OCI-LY3 (cell line): ENCODE results near the gene SEPTIN1.

Experiments
- H2AFZ ChIP-seq: fragments of 200-600, 300-600 bp; shearing (Covaris generic); 2 replicates; pipeline ENCODE4 v1.6.0; 2014; ENCODE audit warnings: antibody characterized with exemption, low read depth, low read length
- H3K27ac ChIP-seq: fragments of 200-600, 300-600 bp; sonication (generic); 2 replicates; pipeline ENCODE4 v1.5.1; 2014; ENCODE audit warnings: mild to moderate bottlenecking, low read length, moderate library complexity, mixed read lengths
- H3K27me3 ChIP-seq: fragments of 200-600, 300-600 bp; sonication (generic); 2 replicates; pipeline ENCODE4 v1.6.1; 2014; ENCODE audit warnings: low read depth, low read length, mixed read lengths
- H3K36me3 ChIP-seq: fragments of 200-600, 300-600 bp; sonication (generic); replicated peaks from 2 replicates; pipeline ENCODE3; 2014; ENCODE audit warnings: low read depth, low read length, mixed read lengths
- H3K4me1 ChIP-seq: fragments of 300-600, 200-600 bp; sonication (generic); 2 replicates; pipeline ENCODE4 v1.6.1; 2014; ENCODE audit warnings: low read length, mixed read lengths
- H3K4me2 ChIP-seq: fragments of 200-600, 300-600 bp; sonication (generic); 2 replicates; pipeline ENCODE4 v1.6.1; 2014; ENCODE audit warnings: low read length, mixed read lengths
- H3K4me3 ChIP-seq: fragments of 300-600, 200-600 bp; sonication (generic); 2 replicates; pipeline ENCODE4 v1.5.1; 2014; ENCODE audit warnings: antibody characterized with exemption, mild to moderate bottlenecking, low read length, moderate library complexity
- H3K79me2 ChIP-seq: fragments of 300-600, 200-600 bp; shearing (Covaris generic); 2 replicates; pipeline ENCODE4 v1.6.1; 2014; ENCODE audit warnings: mild to moderate bottlenecking, low read length, mixed read lengths
- H3K9ac ChIP-seq: fragments of 300-600, 200-600 bp; shearing (Covaris generic); 2 replicates; pipeline ENCODE4 v1.6.0; 2014; ENCODE audit warnings: mild to moderate bottlenecking, low read length, moderate library complexity
- H3K9me3 ChIP-seq: fragments of 200-600, 300-600 bp; shearing (Covaris generic); 2 replicates; pipeline ENCODE4 v1.6.1; 2014; ENCODE audit warnings: low read length, mixed read lengths; ENCODE audit not compliant: insufficient read depth
- H4K20me1 ChIP-seq: fragments of 200-600, 300-600 bp; sonication (generic); 2 replicates; pipeline ENCODE4 v1.6.1; 2016; ENCODE audit warnings: low read length, mixed read lengths; ENCODE audit not compliant: insufficient read depth
- EZH2phosphoT487 ChIP-seq: fragments of 200-600 bp; shearing (Covaris generic); IDR thresholded peaks from 2 replicates; pipeline ENCODE4 v1.6.1; 2018; ENCODE audit warnings: antibody characterized with exemption, mixed run types, low read depth
- TF ChIP-seq, protein P1 (sequence below): fragments of 200-600, 300-600 bp; sonication (generic); IDR thresholded peaks from 2 replicates; pipeline ENCODE4 v1.5.1; 2014; ENCODE audit warnings: antibody characterized with exemption, low read length, low read depth

The SEPTIN1 gene

DNA sequence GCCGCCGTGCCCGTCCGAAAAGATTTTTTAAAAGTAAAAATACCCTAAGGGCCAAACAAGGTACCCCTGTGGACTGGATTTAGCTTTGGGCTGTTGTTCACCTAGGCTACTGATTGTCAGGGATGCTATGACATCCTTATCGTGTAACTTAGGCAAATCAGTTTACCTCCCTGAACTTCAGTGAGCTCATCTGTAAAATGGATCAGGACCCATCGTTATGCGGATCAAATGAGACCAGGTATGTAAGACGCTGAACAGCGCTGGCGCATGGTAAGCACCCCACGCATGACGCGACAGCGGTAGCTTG lies 24.4 kb upstream of the SEPTIN1 start:
- Histone ChIP-seq H3K4me3 (peak overlapping the region; percentile 94), H2AFZ (peak overlapping the region; percentile 83), H3K27me3 (no peaks in the 10 kb centered on the region), H3K79me2 (peaks cover 8% of the 10 kb centered on the region; the same call in 1 of the 2 replicates), H3K36me3 (peaks cover 6% of the 10 kb centered on the region), H3K4me2 (peak overlapping the region; percentile 92), H4K20me1 (no peaks in the 10 kb centered on the region), H3K9me3 (no peaks in the 10 kb centered on the region), H3K9ac (peak overlapping the region; percentile 70), H3K4me1 (peaks cover 19% of the 10 kb centered on the region), H3K27ac (no peak overlapping the region)
- TF ChIP-seq, protein P1, sequence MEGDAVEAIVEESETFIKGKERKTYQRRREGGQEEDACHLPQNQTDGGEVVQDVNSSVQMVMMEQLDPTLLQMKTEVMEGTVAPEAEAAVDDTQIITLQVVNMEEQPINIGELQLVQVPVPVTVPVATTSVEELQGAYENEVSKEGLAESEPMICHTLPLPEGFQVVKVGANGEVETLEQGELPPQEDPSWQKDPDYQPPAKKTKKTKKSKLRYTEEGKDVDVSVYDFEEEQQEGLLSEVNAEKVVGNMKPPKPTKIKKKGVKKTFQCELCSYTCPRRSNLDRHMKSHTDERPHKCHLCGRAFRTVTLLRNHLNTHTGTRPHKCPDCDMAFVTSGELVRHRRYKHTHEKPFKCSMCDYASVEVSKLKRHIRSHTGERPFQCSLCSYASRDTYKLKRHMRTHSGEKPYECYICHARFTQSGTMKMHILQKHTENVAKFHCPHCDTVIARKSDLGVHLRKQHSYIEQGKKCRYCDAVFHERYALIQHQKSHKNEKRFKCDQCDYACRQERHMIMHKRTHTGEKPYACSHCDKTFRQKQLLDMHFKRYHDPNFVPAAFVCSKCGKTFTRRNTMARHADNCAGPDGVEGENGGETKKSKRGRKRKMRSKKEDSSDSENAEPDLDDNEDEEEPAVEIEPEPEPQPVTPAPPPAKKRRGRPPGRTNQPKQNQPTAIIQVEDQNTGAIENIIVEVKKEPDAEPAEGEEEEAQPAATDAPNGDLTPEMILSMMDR = no peak
- TF ChIP-seq EZH2phosphoT487 = no peak

DNA sequence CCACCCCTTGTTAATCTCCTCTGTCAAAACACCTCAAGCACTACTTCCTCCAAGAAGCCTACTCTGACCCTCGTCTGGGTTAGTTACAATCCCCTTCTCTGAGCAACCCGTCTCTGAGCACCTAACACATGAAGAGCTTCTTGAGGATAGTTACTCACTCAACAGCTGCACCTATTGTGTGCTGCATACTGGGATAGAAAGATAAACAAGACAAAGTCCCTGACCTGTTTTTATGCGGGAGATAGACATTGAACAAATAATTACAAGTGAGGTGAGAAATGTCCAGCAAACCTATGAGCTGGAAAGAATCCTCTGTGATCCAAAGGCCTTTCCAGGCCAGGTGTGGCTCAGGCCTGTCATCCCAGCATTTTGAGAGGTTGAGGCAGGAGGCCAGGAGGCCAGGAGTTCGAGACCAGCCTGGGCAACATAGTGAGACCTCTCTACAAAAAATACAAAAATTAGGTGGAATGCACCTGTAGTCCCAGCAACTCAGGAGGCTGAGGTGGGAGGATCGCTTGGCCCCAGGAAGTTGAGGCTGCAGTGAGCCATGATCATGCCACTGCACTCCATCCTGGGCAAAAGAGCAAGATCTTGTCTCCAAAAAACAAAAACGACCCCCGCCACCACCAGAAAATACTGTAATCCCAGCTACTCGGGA lies 19.5 kb upstream of the SEPTIN1 start:
- H3K27ac ChIP-seq = no peak overlapping the region
- H3K4me1 ChIP-seq = peaks cover 11% of the 10 kb centered on the region; the same call in 1 of the 2 replicates
- H3K4me2 ChIP-seq = no peak overlapping the region
- no peak overlapping the region for H3K4me3 ChIP-seq
- H2AFZ ChIP-seq = no peak overlapping the region
- no peak overlapping the region for H3K9ac ChIP-seq
- no peaks in the 10 kb centered on the region for H3K9me3 ChIP-seq
- H3K36me3 ChIP-seq = no peaks in the 10 kb centered on the region
- no peaks in the 10 kb centered on the region for H3K79me2 ChIP-seq
- TF ChIP-seq EZH2phosphoT487 = no peak
- TF ChIP-seq, protein P1 = no peak
- H4K20me1 ChIP-seq = no peaks in the 10 kb centered on the region
- H3K27me3 ChIP-seq = no peaks in the 10 kb centered on the region

DNA sequence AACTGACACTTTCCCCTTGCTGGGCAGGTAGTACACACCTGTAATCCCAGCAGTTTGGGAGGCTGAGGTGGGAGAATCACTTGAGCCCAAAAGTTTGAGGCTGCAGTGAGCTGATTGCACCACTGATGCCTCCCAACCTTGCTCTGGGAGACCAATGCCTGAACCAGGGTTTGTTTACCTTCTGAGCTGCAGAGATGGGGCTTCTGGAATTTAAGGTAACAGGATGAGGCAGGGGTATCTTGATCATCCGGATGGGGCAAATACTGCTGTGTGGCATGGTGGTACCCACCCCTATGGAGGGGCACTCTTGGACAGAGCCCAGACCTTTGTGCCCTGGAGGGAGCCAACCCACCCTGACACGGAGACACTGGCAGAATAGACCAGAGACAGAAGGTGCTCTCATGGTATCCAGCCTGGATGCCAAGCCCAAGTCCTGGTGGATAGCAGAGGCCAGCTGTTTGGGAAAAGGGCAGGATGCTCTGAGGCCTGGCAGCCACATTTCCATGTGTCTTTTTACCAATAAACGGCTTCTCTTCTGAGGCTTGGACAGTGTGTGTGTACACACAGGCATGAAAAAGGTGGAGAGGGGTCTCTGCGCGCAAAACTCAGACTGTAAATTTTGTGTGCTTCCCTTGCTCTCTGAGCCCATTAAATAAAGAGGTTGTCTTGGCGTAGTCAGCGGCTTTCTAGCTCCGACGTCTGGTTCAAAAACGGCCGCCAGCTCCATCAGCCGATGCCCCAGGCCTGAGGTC lies 17.2 kb upstream of the SEPTIN1 start:
- peak overlapping the region; percentile 69 for H3K9ac ChIP-seq
- peak overlapping the region; percentile 82 for H3K4me3 ChIP-seq
- H3K4me1 ChIP-seq = peaks cover 13% of the 10 kb centered on the region
- no peaks in the 10 kb centered on the region for H4K20me1 ChIP-seq
- TF ChIP-seq, protein P1 = no peak
- no peak overlapping the region for H3K27ac ChIP-seq
- H3K9me3 ChIP-seq = no peaks in the 10 kb centered on the region
- H3K36me3 ChIP-seq = no peaks in the 10 kb centered on the region
- peak overlapping the region; percentile 87 for H3K4me2 ChIP-seq
- H2AFZ ChIP-seq = peak overlapping the region; percentile 79; the same call in 1 of the 2 replicates
- peaks cover 8% of the 10 kb centered on the region for H3K79me2 ChIP-seq
- H3K27me3 ChIP-seq = no peaks in the 10 kb centered on the region

DNA sequence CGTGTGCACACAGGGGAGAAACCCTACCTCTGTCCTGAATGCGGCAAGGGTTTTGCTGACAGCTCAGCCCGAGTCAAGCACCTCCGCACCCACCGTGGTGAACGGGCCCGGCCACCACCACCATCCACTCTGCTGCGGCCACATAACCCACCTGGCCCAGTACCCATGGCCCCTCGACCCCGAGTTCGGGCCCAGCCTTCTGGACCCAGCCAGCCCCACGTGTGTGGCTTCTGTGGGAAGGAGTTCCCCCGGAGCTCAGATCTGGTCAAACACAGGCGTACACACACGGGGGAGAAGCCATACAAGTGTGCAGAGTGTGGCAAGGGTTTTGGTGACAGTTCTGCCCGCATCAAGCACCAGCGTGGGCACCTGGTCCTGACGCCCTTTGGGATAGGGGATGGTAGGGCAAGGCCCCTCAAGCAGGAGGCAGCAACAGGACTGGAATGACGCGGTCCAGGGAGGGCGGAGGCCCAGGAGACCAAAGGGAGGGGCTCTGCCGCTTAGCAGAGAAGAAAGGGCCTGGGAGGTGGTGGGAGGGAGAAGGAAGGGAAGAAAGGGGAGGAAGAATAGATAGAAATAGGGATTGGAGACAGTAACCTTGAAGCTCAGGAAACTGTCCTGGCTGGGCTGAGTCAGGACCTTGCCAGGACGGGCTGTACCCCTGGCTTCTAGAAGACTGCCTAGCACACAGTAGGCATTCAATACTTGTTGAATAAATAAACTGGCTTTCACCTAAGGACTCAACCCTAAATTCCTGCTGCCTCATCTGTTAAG lies 16.5 kb upstream of the SEPTIN1 start:
- H3K36me3 ChIP-seq = no peaks in the 10 kb centered on the region
- H3K9me3 ChIP-seq = no peaks in the 10 kb centered on the region
- H2AFZ ChIP-seq = no peak overlapping the region
- no peak overlapping the region for H3K27ac ChIP-seq
- no peaks in the 10 kb centered on the region for H4K20me1 ChIP-seq
- no peak overlapping the region for H3K4me3 ChIP-seq
- peaks cover 18% of the 10 kb centered on the region for H3K4me1 ChIP-seq
- peaks cover 8% of the 10 kb centered on the region for H3K79me2 ChIP-seq
- no peak for TF ChIP-seq EZH2phosphoT487
- TF ChIP-seq, protein P1 = no peak
- H3K4me2 ChIP-seq = no peak overlapping the region
- H3K9ac ChIP-seq = no peak overlapping the region
- no peaks in the 10 kb centered on the region for H3K27me3 ChIP-seq
